HL-60 (cell line): ENCODE data around the gene PRICKLE3.

Experiments used
- DNase-seq, 2 experiments: peaks; one replicate each; pipeline ENCODE4 v3.0.0-alpha.2; 2010 to 2020; ENCODE audit warnings: low read depth in 1 of 2, low spot score in 1 of 2
- H3K27ac ChIP-seq: fragments of 250-450 bp; sonication (Bioruptor Pico); replicated peaks from 2 replicates; pipeline ENCODE4 v1.5.1; 2020; ENCODE audit warnings: mild to moderate bottlenecking, moderate library complexity
- H3K27me3 ChIP-seq: fragments of 250-450 bp; sonication (Bioruptor Pico); 2 replicates; pipeline ENCODE4 v1.5.1; 2021; ENCODE audit warnings: mild to moderate bottlenecking, moderate library complexity; ENCODE audit not compliant: insufficient read depth, poor library complexity, severe bottlenecking
- H3K4me3 ChIP-seq: replicated peaks from 2 replicates; pipeline ENCODE4 v1.5.1; 2011; ENCODE audit warnings: mild to moderate bottlenecking, control low read depth, low read length; ENCODE audit not compliant: insufficient read depth
- GABPA ChIP-seq: IDR thresholded peaks from 2 replicates; pipeline ENCODE4 v1.6.1; 2012; ENCODE audit warnings: low read depth
- POLR2AphosphoS5 ChIP-seq: IDR thresholded peaks from 2 replicates; pipeline ENCODE4 v1.6.1; 2012; ENCODE audit warnings: low read depth
- SPI1 ChIP-seq: IDR thresholded peaks from 2 replicates; pipeline ENCODE4 v1.6.1; 2012; ENCODE audit warnings: low read depth, mild to moderate bottlenecking, borderline replicate concordance
- TF ChIP-seq, protein P1 (sequence below): IDR thresholded peaks from 2 replicates; pipeline ENCODE4 v1.6.1; 2012; ENCODE audit warnings: low read depth; ENCODE audit not compliant: insufficient replicate concordance
- TF ChIP-seq, protein P2 (sequence below): IDR thresholded peaks from one replicate; pipeline ENCODE4 v1.5.1; 2011; ENCODE audit warnings: low read length, control low read depth, inconsistent platforms; ENCODE audit not compliant: insufficient read depth

The PRICKLE3 gene

DNA sequence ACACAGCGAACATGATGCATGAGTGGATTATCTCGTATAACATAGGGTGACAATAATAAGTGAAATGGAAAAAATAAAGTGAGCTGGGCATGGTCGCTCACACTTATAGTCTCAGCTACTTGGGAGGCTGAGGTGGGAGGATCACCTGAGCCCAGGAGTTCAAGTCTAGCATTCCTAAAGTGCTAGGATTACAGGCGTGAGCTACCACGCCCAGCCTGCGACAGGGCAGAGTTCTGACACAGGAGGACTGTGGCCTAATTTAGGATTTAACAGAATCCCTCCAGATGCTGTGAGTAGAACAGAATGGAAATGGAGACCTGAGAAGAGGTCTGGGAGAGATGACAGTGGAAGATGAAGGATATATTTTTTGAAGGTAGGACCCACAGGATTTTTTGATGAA, 3.4 kb upstream of the PRICKLE3 start:
- no peak for DNase-seq
- TF ChIP-seq POLR2AphosphoS5 (no peak), SPI1 (no peak), GABPA (no peak)
- TF ChIP-seq, protein P1, sequence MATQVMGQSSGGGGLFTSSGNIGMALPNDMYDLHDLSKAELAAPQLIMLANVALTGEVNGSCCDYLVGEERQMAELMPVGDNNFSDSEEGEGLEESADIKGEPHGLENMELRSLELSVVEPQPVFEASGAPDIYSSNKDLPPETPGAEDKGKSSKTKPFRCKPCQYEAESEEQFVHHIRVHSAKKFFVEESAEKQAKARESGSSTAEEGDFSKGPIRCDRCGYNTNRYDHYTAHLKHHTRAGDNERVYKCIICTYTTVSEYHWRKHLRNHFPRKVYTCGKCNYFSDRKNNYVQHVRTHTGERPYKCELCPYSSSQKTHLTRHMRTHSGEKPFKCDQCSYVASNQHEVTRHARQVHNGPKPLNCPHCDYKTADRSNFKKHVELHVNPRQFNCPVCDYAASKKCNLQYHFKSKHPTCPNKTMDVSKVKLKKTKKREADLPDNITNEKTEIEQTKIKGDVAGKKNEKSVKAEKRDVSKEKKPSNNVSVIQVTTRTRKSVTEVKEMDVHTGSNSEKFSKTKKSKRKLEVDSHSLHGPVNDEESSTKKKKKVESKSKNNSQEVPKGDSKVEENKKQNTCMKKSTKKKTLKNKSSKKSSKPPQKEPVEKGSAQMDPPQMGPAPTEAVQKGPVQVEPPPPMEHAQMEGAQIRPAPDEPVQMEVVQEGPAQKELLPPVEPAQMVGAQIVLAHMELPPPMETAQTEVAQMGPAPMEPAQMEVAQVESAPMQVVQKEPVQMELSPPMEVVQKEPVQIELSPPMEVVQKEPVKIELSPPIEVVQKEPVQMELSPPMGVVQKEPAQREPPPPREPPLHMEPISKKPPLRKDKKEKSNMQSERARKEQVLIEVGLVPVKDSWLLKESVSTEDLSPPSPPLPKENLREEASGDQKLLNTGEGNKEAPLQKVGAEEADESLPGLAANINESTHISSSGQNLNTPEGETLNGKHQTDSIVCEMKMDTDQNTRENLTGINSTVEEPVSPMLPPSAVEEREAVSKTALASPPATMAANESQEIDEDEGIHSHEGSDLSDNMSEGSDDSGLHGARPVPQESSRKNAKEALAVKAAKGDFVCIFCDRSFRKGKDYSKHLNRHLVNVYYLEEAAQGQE, result no peak
- TF ChIP-seq, protein P2, sequence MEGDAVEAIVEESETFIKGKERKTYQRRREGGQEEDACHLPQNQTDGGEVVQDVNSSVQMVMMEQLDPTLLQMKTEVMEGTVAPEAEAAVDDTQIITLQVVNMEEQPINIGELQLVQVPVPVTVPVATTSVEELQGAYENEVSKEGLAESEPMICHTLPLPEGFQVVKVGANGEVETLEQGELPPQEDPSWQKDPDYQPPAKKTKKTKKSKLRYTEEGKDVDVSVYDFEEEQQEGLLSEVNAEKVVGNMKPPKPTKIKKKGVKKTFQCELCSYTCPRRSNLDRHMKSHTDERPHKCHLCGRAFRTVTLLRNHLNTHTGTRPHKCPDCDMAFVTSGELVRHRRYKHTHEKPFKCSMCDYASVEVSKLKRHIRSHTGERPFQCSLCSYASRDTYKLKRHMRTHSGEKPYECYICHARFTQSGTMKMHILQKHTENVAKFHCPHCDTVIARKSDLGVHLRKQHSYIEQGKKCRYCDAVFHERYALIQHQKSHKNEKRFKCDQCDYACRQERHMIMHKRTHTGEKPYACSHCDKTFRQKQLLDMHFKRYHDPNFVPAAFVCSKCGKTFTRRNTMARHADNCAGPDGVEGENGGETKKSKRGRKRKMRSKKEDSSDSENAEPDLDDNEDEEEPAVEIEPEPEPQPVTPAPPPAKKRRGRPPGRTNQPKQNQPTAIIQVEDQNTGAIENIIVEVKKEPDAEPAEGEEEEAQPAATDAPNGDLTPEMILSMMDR, result no peak
- H3K27me3 ChIP-seq, result no peaks in the 10 kb centered on the region
- peak overlapping the region; percentile 17 for H3K27ac ChIP-seq
- no peak overlapping the region for H3K4me3 ChIP-seq

DNA sequence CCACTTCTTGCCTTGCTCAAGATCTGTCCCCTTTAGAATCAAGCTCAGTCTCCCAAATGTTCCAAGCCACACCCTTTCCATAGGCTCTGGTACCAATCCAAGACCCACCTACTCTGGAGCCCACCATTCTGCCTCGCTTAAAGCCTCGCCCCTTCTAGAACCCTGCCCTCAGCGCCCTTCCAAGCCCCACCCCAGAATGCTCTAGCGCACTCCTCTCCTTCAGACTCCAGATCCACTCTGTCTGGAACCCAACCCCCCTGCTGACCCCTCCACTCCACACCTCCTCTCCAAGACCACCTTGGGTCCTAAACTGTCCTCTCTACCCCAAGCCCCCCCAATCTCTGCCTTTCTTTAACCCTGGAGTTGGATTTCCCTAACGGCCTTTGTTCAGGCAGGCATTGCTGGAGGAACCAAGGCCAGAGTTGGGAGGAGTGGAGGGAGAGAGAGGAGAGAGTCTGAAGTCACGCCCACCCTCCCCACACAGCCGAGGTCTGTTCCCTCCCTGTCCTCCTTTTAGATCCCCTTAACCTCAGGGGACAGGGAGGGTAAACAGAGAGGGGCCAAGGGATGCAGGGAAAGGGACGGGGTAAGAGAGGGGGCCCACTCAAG, 2.4 kb upstream of the PRICKLE3 start:
- DNase-seq, result no peak
- TF ChIP-seq, protein P2, result no peak
- TF ChIP-seq, protein P1, result no peak
- no peak for TF ChIP-seq GABPA
- no peak for TF ChIP-seq SPI1
- TF ChIP-seq POLR2AphosphoS5, result no peak
- no peak overlapping the region for H3K27ac ChIP-seq

DNA sequence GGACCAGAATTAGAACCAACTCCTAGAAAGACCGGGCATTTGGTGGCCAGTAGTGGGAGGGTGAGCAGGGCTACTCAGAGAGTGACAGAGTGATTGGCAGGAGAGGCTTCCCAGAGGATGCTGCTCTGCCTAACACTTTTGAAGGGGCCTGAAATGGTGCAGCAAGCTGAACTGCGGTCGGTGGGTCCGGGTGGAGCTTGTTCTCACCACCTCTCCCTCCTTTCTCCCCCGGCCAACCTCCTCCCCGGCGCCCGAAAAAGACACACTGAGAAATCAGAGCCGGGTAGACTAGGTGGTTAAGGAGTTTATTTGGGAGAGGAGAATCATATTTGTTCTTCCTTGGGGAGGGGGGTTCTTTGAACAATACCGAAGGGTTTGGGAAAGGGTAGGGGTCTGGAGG, 1.4 kb upstream of the PRICKLE3 start:
- no peak overlapping the region for H3K27ac ChIP-seq

More for the DNA sequence above, 2.4 kb upstream of the PRICKLE3 start:
- Histone ChIP-seq H3K27me3 (no peaks in the 10 kb centered on the region), H3K4me3 (no peak overlapping the region)

More for the DNA sequence above, 1.4 kb upstream of the PRICKLE3 start:
- H3K27me3 ChIP-seq, result no peaks in the 10 kb centered on the region
- H3K4me3 ChIP-seq, result no peak overlapping the region
- no peak for DNase-seq
- TF ChIP-seq SPI1 (no peak), GABPA (no peak), POLR2AphosphoS5 (no peak)
- TF ChIP-seq, protein P1, result no peak
- TF ChIP-seq, protein P2, result no peak
